Astrocyte (in vitro differentiated cells and primary cell): ENCODE data around the gene PLD1.

Source experiments
- EZH2 ChIP-seq: IDR thresholded peaks from 2 replicates; pipeline ENCODE4 v1.6.1; 2012; ENCODE audit warnings: mild to moderate bottlenecking, low read length, inconsistent platforms; ENCODE audit not compliant: insufficient read depth
- TF ChIP-seq, protein P1 (sequence below): IDR thresholded peaks from 2 replicates; pipeline ENCODE4 v1.5.1; 2011; ENCODE audit warnings: low read depth, mild to moderate bottlenecking, inconsistent platforms, low read length, moderate library complexity; ENCODE audit not compliant: insufficient read depth

DNA sequence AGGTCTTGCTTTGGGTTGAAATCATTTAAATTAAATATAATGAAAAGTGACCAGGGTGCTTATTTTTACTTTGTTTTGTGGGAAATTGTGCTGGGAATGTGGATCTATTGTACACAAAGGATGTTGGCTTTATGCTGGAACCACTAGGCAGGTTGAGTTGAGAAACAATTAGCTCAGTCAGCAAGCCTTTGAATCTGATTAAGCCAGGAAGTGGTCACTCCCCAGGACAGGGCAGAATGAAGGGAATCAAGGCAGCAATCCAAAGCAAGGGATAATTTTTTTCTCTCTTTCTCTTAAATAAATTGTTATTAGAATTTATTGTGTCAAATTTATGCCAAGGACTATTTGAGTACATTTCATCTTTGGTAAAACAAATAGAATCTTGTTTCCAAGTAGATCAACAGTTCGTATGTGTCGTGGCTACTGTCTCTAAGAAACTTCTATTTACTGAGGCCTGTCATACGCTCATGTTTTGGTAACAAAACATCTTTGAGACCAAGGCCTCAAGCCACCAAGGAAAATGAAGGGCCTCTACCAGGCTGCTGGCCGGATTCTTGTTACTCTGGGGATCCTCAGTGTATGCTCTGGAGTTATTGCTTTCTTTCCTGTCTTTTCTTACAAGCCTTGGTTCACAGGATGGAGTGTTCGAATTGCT lies 32.7 kb upstream of the PLD1 start, which contains the start of gene TMEM212:
- TF ChIP-seq EZH2, result no peak
- TF ChIP-seq, protein P1, sequence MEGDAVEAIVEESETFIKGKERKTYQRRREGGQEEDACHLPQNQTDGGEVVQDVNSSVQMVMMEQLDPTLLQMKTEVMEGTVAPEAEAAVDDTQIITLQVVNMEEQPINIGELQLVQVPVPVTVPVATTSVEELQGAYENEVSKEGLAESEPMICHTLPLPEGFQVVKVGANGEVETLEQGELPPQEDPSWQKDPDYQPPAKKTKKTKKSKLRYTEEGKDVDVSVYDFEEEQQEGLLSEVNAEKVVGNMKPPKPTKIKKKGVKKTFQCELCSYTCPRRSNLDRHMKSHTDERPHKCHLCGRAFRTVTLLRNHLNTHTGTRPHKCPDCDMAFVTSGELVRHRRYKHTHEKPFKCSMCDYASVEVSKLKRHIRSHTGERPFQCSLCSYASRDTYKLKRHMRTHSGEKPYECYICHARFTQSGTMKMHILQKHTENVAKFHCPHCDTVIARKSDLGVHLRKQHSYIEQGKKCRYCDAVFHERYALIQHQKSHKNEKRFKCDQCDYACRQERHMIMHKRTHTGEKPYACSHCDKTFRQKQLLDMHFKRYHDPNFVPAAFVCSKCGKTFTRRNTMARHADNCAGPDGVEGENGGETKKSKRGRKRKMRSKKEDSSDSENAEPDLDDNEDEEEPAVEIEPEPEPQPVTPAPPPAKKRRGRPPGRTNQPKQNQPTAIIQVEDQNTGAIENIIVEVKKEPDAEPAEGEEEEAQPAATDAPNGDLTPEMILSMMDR, result no peak
